Dendritic cell treated with granulocyte-macrophage colony-stimulating factor and Interleukin-4, amounts not matched to agents 40 ng/mL and 50 ng/mL, for 4 days (primary cell): ENCODE data around the gene ZC3HAV1.
A peak's percentile ranks its signal among the peaks of the same experiment; 100 is the strongest.

Source experiments
- H3K27ac Mint-ChIP-seq: one replicate; pipeline ENCODE4 v1.8.0; 2022; ENCODE audit warnings: mild to moderate bottlenecking, mixed read lengths
- H3K27me3 Mint-ChIP-seq: one replicate; pipeline ENCODE4 v1.8.0; 2022; ENCODE audit warnings: mild to moderate bottlenecking, mixed read lengths
- H3K36me3 Mint-ChIP-seq: one replicate; pipeline ENCODE4 v1.8.0; 2022; ENCODE audit warnings: low read depth, mixed read lengths
- H3K4me1 Mint-ChIP-seq: one replicate; pipeline ENCODE4 v1.8.0; 2022; ENCODE audit warnings: low read depth, mixed read lengths
- H3K4me3 Mint-ChIP-seq: one replicate; pipeline ENCODE4 v1.8.0; 2022; ENCODE audit warnings: mild to moderate bottlenecking, moderate library complexity, mixed read lengths
- H3K9me3 Mint-ChIP-seq: one replicate; pipeline ENCODE4 v1.8.0; 2022; ENCODE audit warnings: mixed read lengths
- intact Hi-C: fragments of 100-400 bp; cut with micrococcal nuclease; formaldehyde crosslinking; loops from one replicate; pipeline ENCODE4 v1.15.0; 2022

ZC3HAV1 gene

DNA sequence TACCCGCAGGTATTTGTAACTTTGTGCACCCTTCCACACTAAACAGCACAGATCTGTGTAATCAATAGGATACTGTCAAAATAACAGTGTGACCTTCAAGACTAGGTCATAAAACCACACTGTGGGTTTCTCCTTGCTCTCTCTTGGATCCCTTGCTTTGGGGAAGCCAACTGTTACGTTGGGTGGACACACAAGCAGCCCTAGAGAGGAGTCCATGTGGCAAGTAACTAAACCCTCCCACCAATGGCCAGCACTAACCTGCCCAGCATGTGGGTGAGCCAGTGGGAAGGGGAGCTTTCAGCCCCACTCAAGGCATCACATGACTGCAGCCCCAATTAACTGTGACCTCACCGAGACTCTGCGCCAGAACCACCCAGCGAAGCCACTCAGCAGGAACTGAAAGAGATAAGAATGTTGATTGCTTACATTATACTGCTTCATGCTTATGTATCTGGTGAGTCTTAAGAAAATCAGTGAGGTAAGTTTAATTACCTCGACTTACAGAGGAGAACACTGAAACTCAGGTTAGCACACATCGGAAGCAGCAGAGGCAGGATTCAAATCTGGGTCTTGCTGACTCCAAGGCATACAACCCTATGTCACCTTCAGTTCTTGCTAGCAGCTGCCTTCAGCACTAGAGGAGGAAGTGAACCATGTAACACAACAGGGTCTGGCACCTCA is 9.4 kb upstream of the ZC3HAV1 start:
- intact Hi-C loops: loop anchor here (1.0 kb wide), 1 partner anchor 12 kb away; no protein-coding TSS in a partner anchor
- no peaks in the 10 kb centered on the region for H3K36me3 Mint-ChIP-seq
- peak overlapping the region; percentile 57 for H3K4me3 Mint-ChIP-seq
- peak overlapping the region; percentile 86 for H3K27ac Mint-ChIP-seq
- H3K27me3 Mint-ChIP-seq: no peaks in the 10 kb centered on the region
- peaks cover 28% of the 10 kb centered on the region for H3K4me1 Mint-ChIP-seq
- no peaks in the 10 kb centered on the region for H3K9me3 Mint-ChIP-seq

DNA sequence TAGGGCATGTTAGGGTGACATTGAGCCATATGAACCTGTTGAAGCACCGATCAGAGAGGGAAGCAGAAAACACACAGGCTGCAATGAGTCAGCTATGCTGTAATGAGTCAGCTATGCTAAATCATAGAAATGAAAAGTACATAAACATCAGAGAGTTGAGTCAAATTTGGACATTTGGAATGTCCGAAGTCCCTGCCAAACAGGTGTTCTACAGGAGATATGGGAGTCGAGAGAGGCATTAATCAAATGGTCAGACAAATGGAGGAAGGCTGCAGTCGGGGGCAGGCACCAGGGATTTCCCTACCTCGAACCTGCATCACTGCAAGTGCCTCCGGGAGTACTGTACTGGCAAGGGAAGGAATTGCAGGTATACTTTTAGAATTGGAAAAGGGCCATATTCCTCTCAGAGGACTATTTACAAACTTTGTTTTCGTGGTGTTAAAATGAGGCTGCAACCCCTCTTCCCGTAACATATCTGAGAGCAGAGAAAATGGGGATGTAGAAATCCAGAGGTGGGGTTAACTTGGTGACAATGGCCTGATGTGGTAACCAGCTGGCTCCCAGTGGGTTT is 8.8 kb upstream of the ZC3HAV1 start:
- intact Hi-C loops: no loop called here
- Mint-ChIP-seq H3K4me1 (peaks cover 28% of the 10 kb centered on the region), H3K4me3 (peak overlapping the region; percentile 33), H3K27me3 (no peaks in the 10 kb centered on the region), H3K9me3 (no peaks in the 10 kb centered on the region), H3K36me3 (no peaks in the 10 kb centered on the region), H3K27ac (peak overlapping the region; percentile 86)

GRCh38 chr7:139117599-139118233 is 8.2 kb upstream of the ZC3HAV1 start:
- Mint-ChIP-seq H3K36me3 (no peaks in the 10 kb centered on the region), H3K27me3 (no peaks in the 10 kb centered on the region), H3K27ac (peak overlapping the region; percentile 86), H3K9me3 (no peaks in the 10 kb centered on the region), H3K4me3 (peak overlapping the region; percentile 33), H3K4me1 (peaks cover 28% of the 10 kb centered on the region)
- intact Hi-C loops: no loop called here

DNA sequence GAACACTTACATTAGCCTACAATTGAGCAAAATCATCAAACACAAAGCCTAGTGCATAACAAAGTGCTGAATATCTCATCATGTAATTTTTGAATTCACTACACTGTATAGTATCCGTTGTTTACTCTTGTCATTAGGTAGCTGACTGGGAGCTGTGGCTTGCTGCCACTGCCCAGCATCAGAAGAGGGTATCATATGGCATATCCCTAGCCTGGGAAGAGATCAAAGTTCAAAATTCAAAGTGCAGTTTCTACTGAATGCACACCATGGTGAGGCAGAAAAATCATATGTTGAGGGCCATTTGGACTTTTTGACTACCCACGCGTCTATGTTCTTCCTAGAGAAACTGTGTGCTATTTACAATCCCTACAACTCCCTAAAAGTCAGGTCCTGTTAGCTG is 7.5 kb upstream of the ZC3HAV1 start:
- no peak overlapping the region for H3K4me3 Mint-ChIP-seq
- no peak overlapping the region for H3K27ac Mint-ChIP-seq
- H3K36me3 Mint-ChIP-seq: no peaks in the 10 kb centered on the region
- H3K4me1 Mint-ChIP-seq: peaks cover 29% of the 10 kb centered on the region
- intact Hi-C loops: no loop called here
- H3K9me3 Mint-ChIP-seq: peaks cover 3% of the 10 kb centered on the region
- no peaks in the 10 kb centered on the region for H3K27me3 Mint-ChIP-seq

DNA sequence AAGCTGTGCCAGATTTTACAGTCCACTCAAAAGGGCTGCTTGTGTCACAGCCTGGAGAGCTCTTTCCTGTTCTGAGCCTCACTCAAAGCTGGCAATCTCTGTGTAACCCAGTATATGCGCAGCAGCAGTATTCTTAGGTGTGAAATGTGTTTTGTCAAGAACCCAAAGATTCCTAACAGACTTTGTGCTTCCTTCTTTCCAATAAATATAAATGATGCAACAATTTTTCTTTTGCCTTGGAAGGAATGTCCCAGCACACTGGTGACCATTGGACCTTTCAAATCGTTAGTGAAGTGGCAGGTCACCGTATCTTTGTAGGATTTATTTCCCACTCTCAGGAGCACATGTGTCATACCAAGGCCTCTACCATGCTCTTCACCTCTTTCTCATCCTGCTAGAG is 5.6 kb upstream of the ZC3HAV1 start:
- Mint-ChIP-seq H3K27me3 (no peaks in the 10 kb centered on the region), H3K9me3 (peaks cover 10% of the 10 kb centered on the region), H3K4me1 (peaks cover 36% of the 10 kb centered on the region), H3K27ac (no peak overlapping the region), H3K36me3 (peaks cover 1% of the 10 kb centered on the region), H3K4me3 (no peak overlapping the region)
- intact Hi-C loops: no loop called here

GRCh38 chr7:139114585-139114984 is 5.1 kb upstream of the ZC3HAV1 start:
- Mint-ChIP-seq H3K4me1 (peaks cover 37% of the 10 kb centered on the region), H3K9me3 (peaks cover 10% of the 10 kb centered on the region), H3K27me3 (no peaks in the 10 kb centered on the region), H3K36me3 (peaks cover 6% of the 10 kb centered on the region), H3K4me3 (no peak overlapping the region), H3K27ac (no peak overlapping the region)
- intact Hi-C loops: no loop called here

DNA sequence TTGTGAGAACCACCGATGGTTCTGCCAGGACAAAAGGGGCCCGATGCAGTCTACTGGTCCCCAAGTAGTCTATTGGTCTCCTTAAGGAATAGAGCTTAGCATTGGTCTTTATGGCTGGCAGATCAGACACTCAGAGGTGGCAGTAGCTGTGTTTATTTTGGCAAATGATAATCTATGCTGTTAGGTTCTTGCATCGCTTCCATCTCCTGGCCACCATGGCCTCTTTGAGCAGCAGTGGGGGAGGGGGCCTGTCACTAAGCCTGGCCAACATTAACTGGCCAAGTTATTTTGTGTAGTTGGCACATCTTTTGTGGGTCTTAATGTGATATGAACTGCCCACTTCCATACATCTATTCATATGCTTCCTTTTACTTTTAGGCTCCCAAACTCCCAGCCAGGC is 4.5 kb upstream of the ZC3HAV1 start:
- Mint-ChIP-seq H3K27ac (no peak overlapping the region), H3K27me3 (no peaks in the 10 kb centered on the region), H3K9me3 (peaks cover 10% of the 10 kb centered on the region), H3K36me3 (peaks cover 12% of the 10 kb centered on the region), H3K4me3 (no peak overlapping the region), H3K4me1 (peaks cover 32% of the 10 kb centered on the region)
- intact Hi-C loops: no loop called here

DNA sequence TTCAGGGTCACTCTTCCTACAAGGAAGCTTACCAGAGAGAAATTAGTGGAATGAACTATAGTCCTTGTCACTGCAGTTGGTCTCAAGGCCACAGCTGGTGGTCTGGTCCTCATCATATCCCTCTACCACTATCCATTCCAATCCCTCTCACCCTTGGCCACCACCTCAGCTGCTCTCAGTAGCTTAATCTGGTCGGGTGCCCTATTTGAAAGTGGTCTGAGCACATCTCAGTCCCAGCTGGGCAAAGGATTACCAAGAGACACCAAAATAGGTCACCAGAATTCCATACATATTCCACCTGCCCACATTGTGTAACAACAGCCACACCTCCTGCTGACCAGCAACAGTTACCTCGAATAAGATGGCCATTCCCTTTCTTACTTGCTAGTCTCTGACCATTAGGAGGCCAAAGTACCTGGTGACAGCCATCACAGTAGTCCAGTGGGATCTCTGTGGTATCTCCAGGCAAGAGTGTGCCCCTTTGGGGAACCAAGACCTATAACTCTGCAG is 3.3 kb upstream of the ZC3HAV1 start:
- intact Hi-C loops: no loop called here
- H3K36me3 Mint-ChIP-seq: peaks cover 24% of the 10 kb centered on the region
- H3K9me3 Mint-ChIP-seq: peaks cover 10% of the 10 kb centered on the region
- peaks cover 20% of the 10 kb centered on the region for H3K4me1 Mint-ChIP-seq
- H3K27me3 Mint-ChIP-seq: no peaks in the 10 kb centered on the region
- no peak overlapping the region for H3K27ac Mint-ChIP-seq
- H3K4me3 Mint-ChIP-seq: no peak overlapping the region

GRCh38 chr7:139112316-139112715 is 2.8 kb upstream of the ZC3HAV1 start:
- peaks cover 29% of the 10 kb centered on the region for H3K36me3 Mint-ChIP-seq
- intact Hi-C loops: no loop called here
- peak overlapping the region; percentile 13 for H3K27ac Mint-ChIP-seq
- H3K27me3 Mint-ChIP-seq: no peaks in the 10 kb centered on the region
- peaks cover 20% of the 10 kb centered on the region for H3K4me1 Mint-ChIP-seq
- peaks cover 10% of the 10 kb centered on the region for H3K9me3 Mint-ChIP-seq
- no peak overlapping the region for H3K4me3 Mint-ChIP-seq

DNA sequence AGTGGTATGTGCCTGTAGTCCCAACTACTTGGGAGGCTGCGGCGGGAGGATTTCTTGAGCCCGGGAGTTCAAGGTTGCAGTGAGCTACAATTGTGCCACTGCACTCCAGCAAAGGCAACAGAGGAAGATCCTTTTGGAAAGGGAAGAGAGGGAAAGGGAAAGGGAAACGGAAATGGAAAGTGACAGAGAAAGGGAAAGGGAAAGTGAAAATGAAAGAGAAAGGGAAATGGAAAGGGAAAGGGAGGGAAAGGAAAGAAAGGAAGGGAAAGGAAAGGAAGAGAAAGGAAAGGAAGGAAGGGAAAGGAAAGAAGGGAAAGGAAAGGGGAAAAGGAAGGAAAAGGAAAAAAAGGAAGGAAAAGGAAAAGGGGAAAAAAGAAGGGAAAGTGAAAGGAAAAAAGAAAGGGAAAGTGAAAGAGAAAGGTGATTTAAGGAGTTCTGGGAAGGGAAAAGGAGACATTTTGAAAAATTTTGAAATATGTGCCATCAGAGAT is 2.3 kb upstream of the ZC3HAV1 start:
- intact Hi-C loops: no loop called here
- peaks cover 34% of the 10 kb centered on the region for H3K36me3 Mint-ChIP-seq
- no peak overlapping the region for H3K4me3 Mint-ChIP-seq
- peaks cover 19% of the 10 kb centered on the region for H3K4me1 Mint-ChIP-seq
- H3K9me3 Mint-ChIP-seq: peaks cover 10% of the 10 kb centered on the region
- peak overlapping the region; percentile 13 for H3K27ac Mint-ChIP-seq
- no peaks in the 10 kb centered on the region for H3K27me3 Mint-ChIP-seq

GRCh38 chr7:139111147-139111546 is 1.6 kb upstream of the ZC3HAV1 start:
- intact Hi-C loops: no loop called here
- Mint-ChIP-seq H3K4me1 (peaks cover 19% of the 10 kb centered on the region), H3K9me3 (peaks cover 10% of the 10 kb centered on the region), H3K36me3 (peaks cover 35% of the 10 kb centered on the region), H3K27ac (peak overlapping the region; percentile 89), H3K27me3 (no peaks in the 10 kb centered on the region), H3K4me3 (no peak overlapping the region)

DNA sequence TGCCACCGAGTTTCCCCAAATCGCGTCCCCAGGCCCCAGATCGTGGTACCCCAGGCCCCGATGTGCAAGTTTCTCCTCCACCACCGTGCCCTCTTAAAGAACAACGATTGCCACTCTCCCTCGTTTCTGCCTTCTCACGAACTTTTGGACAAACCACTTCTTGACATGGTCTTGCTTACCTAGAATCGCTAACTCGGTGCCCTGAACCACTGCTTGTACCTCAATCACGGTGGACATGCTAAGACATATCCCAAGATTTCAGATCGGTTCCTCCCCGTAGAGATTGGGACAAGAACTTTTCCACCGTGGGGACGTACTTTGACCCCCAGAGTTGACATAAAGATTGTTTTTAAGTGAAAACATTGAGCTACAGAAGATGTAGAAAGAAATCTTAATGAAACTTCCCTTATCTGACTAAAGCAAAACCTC is 477 bp upstream of the ZC3HAV1 start:
- H3K36me3 Mint-ChIP-seq: peaks cover 41% of the 10 kb centered on the region
- peak overlapping the region; percentile 90 for H3K4me3 Mint-ChIP-seq
- H3K9me3 Mint-ChIP-seq: peaks cover 10% of the 10 kb centered on the region
- H3K27ac Mint-ChIP-seq: peak overlapping the region; percentile 89
- no peaks in the 10 kb centered on the region for H3K27me3 Mint-ChIP-seq
- intact Hi-C loops: loop anchor here (1.0 to 2.0 kb wide), 2 partner anchors 23 to 231 kb away; partner anchors contain the start of gene FMC1
- peaks cover 19% of the 10 kb centered on the region for H3K4me1 Mint-ChIP-seq

DNA sequence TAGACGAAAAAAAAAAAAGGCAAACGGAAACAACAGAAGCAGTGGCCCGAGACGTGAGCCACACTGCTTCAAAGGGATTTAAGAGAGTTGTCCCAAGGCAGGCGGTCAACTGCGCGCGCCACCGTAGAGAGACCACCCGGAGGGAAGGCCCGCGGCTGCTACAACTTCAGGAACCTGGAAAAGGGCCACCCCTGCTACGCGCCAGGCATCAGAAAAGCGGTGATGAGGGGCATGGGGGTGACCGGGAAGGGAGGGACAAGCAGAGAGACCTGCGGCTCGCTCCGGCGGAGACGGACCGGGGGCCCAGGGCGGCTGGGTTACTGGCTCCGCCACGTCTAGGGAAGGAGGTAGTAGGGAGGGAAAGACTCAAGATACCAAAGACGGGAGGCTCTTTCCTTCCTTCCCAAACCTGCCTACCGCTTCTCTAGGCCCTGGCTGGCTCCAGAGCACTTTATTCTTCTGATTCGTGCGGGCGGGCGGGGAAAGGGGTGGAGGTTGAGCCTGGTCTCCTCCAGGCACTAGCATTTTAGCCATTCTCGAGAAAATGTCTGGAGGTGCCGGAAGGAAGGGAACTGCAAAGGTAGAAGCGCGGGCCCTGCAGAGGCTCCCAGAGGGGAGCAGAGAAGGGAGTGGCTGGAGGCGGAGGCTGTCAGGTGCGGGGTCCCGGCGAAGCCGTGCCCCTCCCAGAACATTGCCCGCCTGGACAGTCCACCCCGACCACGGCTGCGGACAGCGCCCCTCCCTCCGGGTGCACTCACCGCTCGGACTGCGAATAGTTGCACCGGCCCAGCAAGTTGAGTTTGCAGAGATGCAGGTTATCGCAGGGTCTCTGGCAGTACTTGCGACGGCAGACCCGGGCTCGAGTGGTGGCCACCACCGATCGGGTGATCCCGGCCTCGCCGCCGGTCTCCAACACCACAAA is 993 bp downstream of the ZC3HAV1 start:
- Mint-ChIP-seq H3K9me3 (peaks cover 10% of the 10 kb centered on the region), H3K36me3 (peaks cover 47% of the 10 kb centered on the region), H3K27ac (peak overlapping the region; percentile 89), H3K4me3 (peak overlapping the region; percentile 90), H3K4me1 (peaks cover 27% of the 10 kb centered on the region), H3K27me3 (no peaks in the 10 kb centered on the region)
- intact Hi-C loops: loop anchor here (1.0 to 2.0 kb wide), 2 partner anchors 25 to 232 kb away; partner anchors contain the start of gene FMC1
